Caki2 (cell line): ENCODE data around the gene STXBP5. TPM values are rescaled to one million over a fixed set of nuclear protein-coding genes. Genes with fewer than 3 reads are reported as not detected.

Experiments used
- DNase-seq: peaks from one replicate; pipeline ENCODE4 v3.0.0-alpha.2; 2015; ENCODE audit warnings: low read depth
- in situ Hi-C: cut with HindIII; loops from 2 replicates; pipeline ENCODE4 v1.10.0; 2016; ENCODE audit warnings: low sequenced_read_pairs, low pct_unique_long_range_greater_than_20kb, mixed read lengths
- total RNA-seq: library from RNA; depleted of rRNA; stranded (reverse); fragments of >200 nt; shearing (Covaris generic); gene quantifications from 2 replicates; pipeline ENCODE4 v1.2.3, GENCODE V29; 2014; ENCODE audit warnings: low replicate concordance

The STXBP5 gene
- total RNA-seq, 1 experiment from 2014 or later: 8.3 TPM

DNA sequence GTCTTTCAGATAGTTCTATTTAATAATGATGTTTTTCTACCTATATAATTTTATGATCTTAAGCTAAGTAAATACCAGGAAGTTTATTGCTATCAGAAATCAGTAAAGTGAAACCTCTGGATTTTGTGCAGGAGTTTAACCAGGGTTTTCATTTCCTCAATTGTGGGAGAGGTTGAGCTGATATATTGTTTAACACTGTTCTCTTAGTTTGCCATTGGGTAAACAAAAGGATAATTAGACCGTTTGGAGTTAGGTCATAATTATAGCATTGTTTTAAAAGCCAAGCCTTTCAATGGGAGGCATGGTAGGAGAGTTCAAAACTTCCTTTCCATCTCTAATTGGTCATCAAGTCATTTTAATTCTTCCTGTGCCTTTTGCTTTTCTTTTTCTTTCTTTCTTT lies 58.7 kb downstream of the STXBP5 start:
- no peak for DNase-seq
- in situ Hi-C loops: no loop called here

DNA sequence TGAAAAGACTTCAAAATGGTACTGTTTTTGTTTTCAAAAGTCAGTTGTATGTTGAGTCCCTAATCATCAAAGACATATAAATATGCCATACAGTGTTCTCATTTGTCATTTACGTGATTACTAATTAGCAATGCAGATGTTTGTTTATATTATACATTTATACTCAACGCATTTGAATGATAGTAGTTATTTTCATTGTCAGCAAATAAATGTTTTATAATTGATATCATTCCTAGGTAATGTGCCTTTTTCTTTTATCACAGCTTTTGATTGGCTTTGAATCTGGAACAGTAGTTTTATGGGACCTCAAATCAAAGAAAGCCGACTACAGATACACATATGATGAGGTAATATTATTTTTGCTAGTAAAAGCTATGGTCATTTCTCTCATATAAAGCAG lies 62.6 kb downstream of the STXBP5 start:
- in situ Hi-C loops: no loop called here
- DNase-seq: no peak

DNA sequence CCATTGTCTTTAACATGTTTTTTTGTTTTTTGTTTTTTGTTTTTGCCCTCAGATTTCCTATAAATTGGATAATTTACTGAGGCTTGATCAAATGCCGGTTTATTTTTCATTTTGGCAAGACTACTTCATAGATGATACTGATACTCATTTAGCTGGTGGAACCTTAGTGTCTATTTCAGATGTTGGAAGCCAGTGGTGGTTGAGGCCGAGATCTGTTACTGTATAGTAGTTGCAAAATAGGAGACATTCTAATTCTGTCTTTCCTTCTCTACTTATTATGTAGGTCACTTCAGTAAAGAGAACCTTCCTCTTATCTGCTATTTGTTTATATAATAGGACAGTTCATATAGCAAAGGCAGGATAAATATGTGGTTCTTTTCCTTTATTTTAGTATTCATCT lies 63.4 kb downstream of the STXBP5 start:
- in situ Hi-C loops: no loop called here

DNA sequence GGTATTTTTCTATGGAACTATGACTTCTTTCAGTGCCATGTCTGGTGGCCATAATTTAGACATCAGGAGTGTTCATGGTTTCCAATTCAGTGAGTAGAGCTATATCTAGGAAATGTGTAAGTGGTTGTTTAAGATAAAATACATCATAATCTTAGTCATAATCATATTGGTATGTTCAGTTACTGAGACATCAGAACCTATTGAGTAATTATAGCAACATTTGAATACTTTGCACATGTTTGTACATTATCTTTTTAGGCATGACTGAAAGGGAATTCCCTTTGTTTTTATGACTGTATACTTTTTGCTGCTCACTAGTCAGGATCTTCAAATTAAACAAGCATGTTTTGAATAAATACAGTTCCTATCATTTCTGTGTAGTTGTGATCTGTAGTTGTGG lies 64.0 kb downstream of the STXBP5 start:
- in situ Hi-C loops: no loop called here

More for the DNA sequence above, 63.4 kb downstream of the STXBP5 start:
- DNase-seq: no peak

DNA sequence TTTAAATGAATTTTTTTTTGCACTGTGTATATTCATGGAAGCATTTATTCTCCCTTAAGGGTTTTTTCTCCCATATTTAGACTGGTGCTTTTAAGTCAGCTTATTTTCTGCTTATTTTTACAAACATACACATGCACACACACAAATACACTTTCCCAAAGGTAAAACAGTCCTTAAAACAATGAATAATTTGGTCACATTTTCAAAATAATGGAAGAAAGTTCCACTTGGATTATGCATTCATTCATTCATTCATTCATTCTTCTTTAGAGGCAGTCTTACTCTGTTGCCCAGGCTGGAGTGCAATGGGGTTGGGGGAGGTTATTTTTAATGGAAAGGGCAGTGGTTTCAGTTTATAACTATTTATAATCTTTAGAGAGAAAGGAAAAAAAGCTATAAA lies 69.8 kb downstream of the STXBP5 start:
- in situ Hi-C loops: no loop called here
- no peak for DNase-seq

More for the DNA sequence above, 64.0 kb downstream of the STXBP5 start:
- DNase-seq: no peak

DNA sequence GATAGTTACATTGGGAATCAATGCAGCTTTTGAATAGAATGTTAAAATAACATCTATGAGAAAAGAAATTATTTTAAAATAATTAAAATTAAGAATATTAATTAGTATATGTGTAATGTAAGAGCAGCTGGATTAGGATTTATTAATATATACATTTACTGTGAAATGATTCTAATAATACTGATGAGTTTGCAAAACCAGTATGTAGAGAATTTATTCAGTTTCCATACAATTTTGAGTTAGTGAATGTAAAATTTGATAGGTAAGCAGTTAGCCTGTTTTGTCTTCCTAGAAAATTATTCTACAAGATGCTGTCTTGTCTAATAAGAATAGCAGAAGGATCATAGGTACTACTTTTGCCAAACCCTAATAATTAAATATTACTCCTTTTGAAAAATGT lies 70.6 kb downstream of the STXBP5 start:
- in situ Hi-C loops: no loop called here
- no peak for DNase-seq

DNA sequence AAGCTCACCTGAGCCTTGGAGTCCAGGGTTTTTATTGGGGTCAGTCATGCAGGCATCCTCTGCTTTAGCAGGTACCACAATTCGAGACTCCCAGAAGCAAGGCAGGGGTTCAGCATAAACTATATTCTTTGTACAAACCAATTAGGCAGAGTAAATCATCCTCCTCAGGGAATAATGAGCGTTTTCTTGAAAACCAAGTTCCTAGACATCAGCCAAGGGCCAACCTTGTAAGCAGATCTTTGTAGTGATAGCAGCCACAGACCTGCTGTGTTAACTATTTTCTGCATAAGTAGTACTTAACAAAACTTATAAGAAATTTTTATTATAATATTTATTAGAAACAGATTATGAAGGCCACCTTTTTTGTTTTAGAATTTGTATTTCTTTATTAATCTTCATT lies 74.7 kb downstream of the STXBP5 start:
- in situ Hi-C loops: no loop called here
- no peak for DNase-seq

DNA sequence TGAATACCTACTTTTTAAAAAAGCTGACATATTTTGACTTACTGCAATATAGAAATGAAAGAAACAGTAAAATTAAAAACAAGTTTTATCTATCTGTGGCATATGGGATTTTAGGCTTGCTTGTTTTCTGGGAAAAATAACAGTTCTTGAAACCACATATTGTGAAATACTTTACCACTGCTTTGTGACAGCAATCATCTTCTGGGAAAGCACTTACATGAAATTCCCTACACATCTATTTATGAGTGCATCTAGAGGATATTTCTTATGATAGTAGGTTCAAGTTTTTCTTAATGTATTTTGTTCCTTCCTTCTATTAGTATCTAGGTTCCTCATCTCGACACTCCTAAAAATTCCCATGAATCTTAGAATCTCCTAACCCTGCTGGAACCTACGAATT lies 75.2 kb downstream of the STXBP5 start:
- no peak for DNase-seq
- in situ Hi-C loops: no loop called here

DNA sequence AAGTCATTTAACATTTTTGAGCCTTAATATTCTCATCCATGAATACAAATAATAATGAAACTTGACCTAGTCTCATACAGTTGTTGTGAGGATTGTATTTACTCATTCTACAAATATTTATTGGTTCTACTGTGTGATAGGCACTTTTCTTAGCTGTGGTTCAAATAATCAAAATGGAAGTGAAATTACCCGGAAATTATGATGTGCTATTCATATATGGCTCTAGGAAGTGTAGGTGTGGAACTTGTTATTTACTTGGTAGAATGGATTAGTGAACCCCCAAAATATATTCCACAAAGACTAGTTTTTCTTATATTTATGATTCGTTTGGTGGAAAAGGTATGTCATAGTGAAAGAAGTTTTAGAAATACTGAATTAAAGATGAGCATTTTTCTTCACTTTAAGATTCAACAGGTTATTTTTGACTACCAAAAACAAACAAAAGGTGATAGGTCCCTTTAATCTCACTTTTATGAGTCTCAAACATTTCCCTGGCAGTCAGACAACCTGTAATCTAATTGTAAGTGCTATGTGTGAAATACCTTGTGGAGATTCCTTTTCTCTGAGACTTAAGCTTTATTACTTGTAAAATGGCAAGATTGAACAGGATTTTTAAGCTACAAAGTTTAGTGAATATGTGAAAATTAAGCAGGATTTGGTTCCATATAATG lies 77.8 kb downstream of the STXBP5 start:
- no peak for DNase-seq
- in situ Hi-C loops: no loop called here

DNA sequence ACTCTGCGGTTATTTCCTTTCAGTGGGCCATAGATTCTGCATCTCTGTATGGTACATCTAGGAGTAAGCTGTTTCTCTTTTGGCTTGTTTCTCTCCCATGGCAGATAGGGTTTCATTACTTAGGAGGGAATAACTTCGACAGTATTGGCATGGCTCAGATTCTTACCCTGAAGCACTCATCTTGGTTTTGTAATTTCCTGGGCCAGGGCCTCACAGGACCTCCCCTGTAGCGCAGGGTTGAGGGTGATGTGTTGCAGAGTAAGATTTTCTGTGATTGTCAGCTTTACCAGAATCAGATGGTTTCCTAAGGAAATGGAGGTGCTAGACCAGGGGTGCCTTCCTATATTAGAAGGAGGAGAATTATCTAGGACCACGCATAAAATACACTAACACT lies 78.3 kb downstream of the STXBP5 start:
- in situ Hi-C loops: no loop called here
- DNase-seq: no peak

DNA sequence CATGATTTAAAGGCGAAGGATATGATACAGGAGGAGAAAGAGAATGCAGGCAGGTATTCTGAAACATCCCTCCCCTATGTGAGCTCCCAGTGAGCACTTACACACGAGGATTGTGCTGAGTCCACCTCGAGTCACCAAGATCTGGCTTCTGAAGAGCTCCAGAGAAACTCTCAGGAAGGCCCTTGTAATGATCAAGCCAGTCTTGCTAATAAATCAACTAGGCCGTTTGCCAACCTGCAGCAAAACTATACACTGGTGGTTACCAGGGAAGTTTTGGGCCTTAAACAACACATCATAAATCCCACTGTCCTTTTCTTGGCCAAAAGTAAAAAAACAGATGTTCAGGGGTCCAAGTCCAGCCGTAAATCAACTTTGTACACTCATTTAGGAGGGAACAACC lies 79.2 kb downstream of the STXBP5 start:
- in situ Hi-C loops: no loop called here
- DNase-seq: no peak

DNA sequence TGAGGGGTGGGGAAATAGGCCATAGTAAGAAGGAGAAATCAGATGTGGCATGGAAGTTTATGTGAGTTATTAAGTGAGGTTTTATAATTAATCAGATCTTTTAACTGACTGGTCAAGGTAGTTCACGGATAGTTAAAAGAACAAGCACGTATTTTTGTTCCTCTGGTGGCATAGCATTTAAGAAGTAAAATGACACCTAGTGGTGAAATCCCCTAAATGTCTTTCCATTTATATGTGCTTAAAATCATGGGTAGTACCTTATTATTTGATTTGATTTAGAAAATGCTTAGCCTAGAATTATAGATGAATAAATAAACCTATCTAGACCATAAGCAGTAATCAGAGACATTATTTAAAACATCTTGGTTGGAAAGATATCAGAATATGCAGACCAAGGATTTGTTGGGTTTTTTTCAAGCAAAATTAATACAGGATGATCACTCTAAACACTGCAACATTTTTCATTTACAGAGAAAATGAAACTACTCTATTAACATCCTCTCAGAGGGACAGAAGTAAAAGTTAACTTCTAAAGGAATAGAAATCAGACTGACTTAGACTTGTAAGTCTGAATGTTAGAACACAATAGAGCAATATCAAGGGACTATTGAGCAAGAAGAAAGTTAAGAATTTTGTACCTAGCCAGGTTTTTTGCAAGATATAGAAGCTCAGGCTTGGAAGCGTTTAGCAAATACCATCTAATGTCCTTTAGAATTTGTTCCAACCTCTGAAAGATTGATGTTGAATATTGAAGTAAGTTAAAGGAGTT lies 81.1 kb downstream of the STXBP5 start:
- DNase-seq: peak; percentile 39
- in situ Hi-C loops: no loop called here

DNA sequence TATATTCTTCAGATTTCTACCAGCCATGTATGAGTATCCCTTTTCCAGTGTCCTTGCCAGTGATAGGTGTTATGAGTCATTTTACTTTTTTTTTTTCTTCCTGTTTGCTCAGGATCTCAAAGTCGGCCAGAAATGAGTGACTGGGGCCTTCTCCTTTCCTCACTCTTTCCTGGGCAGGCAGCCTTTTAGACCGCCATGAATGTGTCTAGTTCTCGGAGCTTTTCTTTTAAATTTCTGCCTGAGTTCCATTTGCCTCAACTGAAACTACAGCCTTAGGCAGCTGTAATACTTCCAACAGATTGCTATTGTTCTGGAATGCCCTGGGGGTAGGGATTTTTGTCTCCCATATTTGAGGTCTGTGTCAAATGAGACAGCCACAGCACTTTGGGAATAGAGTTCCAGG lies 83.7 kb downstream of the STXBP5 start:
- DNase-seq: peak; percentile 43
- in situ Hi-C loops: no loop called here

DNA sequence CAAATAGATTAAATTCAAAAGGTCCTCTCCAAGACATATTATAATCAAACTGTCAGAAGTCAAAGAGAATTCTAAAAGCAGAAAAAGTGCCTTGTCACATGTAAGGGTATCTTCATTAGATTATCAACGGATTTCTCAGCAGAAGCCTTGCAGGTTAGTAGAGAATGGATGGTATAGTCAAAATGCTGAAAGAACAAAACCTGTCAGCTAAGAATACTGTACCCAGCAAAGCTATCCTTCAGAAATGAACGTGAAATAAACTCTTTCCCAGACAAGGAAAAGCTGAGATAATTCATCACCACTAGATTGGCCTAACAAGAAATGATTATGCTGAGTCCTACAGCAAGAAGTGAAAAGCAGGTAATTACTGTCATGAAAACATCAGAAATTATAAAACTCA lies 92.9 kb downstream of the STXBP5 start:
- in situ Hi-C loops: no loop called here
- no peak for DNase-seq

DNA sequence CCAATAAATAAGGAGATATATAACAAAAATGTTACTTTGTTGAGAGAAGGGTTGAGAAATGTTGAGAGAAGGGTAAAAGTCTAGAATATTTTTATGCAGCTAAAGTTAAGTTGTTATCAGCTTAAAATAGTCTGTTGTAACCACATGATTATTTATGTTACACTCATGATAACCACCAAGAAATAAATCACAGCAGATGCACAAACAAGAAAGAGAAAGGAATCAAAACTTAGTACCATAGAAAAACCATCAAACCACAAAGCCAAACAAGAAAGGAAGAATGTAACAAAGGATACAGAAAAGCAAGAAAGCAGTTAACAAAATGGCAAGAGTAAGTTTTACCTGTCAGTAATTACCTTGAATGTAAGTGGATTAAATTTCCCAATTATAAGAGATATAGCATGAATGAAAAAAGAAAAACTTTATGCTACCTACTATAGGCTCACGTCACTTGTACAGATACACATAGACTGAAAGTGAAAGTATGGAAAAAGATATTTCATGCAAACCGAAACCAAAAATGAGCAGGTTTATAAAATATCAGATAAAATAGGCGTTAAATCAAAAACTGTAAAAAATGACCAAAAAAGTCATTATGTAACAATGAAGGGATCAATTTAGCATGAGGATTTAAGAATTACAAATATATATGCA lies 93.6 kb downstream of the STXBP5 start:
- in situ Hi-C loops: no loop called here
- no peak for DNase-seq

DNA sequence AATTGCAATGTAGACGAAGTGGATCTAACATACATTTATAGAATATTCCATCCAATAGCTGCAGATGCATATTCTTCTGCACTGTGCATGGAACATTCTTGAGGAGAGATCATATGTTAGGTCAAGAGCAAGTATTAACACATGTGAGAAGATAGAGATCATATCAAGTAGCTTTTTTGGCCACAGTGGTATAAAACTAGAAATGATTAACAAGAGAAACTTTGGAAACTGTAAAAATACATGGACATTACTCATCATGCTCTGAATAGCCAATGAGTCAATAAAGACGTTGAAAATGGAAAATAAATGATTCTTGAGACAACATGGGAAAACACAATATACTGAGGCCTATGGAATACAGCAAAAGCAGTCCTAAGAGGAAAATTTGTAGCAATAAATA lies 94.2 kb downstream of the STXBP5 start:
- in situ Hi-C loops: no loop called here
- peak; percentile 40 for DNase-seq

DNA sequence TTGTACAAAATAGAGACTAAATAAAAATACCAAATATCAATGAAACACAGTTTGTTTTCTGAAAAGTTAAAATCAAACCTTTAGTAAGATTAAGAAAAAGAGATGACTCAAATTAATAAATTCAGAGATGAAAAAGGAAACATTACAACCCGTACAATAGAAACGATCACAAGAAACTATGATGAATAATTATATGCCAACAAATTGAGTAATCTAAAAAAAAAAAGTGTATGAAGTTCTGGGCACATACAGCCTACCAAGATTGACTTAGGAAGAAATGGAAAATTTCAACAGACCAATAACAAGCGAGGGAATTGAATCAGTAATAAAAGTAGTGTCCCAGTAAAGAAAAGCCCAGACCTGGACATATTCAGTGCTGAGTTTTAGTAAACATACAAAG lies 94.8 kb downstream of the STXBP5 start:
- in situ Hi-C loops: no loop called here
- DNase-seq: no peak

DNA sequence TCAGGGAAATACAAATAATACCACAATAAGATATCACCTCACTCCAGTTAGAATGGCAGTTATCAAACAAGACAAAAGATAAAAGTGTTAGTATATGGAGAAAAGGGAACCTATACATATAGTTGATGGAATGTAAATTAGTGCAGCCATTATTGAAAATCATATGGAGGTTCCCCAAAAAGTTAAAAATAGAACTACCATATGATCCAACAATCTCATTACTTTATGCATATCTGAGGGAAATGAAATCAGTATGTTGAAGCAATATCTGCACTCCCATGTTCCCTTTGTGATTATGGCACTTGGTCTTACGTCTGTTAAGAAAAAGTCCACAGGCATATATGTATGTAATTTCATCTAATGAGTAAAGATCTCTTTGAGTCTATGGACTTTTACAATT lies 96.9 kb downstream of the STXBP5 start:
- DNase-seq: no peak
- in situ Hi-C loops: no loop called here

DNA sequence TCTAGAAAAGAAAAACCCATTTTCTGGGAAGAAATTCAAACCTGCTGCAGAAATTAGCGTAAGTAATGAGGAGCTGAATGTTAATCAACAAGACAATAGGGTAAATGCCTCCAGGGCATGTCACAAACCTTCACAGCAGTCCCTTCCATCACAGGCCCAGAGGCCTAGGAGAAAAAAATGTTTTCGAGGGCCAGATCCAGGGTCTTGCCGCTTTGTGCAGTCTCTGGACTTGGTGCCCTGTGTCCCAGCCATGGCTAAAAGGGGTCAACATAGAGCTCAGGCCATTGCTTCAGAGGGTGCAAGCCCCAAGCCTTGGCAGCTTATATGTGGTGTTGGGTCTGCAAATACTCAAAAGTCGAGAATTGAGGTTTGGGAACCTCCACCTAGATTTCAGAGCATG lies 99.8 kb downstream of the STXBP5 start:
- in situ Hi-C loops: no loop called here

DNA sequence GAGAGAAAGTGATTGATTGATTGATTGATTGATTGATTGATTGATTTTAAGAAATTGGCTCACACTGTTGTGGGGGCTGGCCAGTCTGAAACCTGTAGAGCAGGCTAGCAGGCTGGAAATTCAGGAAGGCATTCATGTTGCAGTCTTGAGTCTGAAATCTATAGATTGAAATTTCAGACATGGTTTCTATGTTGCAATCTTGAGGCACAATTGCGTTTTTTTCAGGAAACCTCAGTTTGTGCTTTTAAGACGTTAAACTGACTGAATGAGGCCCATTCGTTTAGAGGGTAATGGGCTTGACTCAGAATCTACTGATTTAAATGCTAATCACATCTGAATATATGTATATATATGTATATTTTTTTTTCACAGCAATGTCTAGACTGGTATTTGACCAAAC lies 106.3 kb downstream of the STXBP5 start:
- in situ Hi-C loops: no loop called here
- DNase-seq: no peak

More for the DNA sequence above, 99.8 kb downstream of the STXBP5 start:
- no peak for DNase-seq
